Mucosa of rectum (tissue), 2 donors: ENCODE measurements around the gene KANSL3.

Experiments used
- H3K27ac ChIP-seq, 2 donors: one replicate each; pipeline ENCODE4 v1.7.0; 2013; ENCODE audit warnings: inconsistent platforms in 2 of 2, low read depth in 2 of 2, low read length in 2 of 2
- H3K27me3 ChIP-seq, 2 donors: one replicate each; pipeline ENCODE4 v1.7.0; 2013; ENCODE audit warnings: low read length in 2 of 2; ENCODE audit not compliant: control insufficient read depth in 2 of 2, insufficient read depth in 2 of 2
- H3K36me3 ChIP-seq, 2 donors: one replicate each; pipeline ENCODE4 v1.7.0; 2013; ENCODE audit warnings: low read length in 2 of 2; ENCODE audit not compliant: control insufficient read depth in 2 of 2, insufficient read depth in 2 of 2
- H3K4me1 ChIP-seq, 2 donors: one replicate each; pipeline ENCODE4 v1.7.0; 2013; ENCODE audit warnings: low read length in 2 of 2, mild to moderate bottlenecking in 1 of 2; ENCODE audit not compliant: control insufficient read depth in 2 of 2, insufficient read depth in 2 of 2
- H3K4me3 ChIP-seq, 2 donors: one replicate each; pipeline ENCODE4 v1.7.0; 2013; ENCODE audit warnings: low read length in 2 of 2
- H3K9ac ChIP-seq, 2 donors: one replicate each; pipeline ENCODE4 v1.7.0; 2013; ENCODE audit warnings: low read length in 2 of 2, low read depth in 1 of 2, mild to moderate bottlenecking in 1 of 2
- H3K9me3 ChIP-seq, 2 donors: one replicate each; pipeline ENCODE4 v1.7.0; 2013; ENCODE audit warnings: low read length in 2 of 2; ENCODE audit not compliant: control insufficient read depth in 2 of 2
- donor health status: healthy.
- donor health status: Normal muscosa, but diverticular disease.

Gene KANSL3

GRCh38 chr2:96638144-96639121 lies at the start of gene KANSL3:
TSS of gene KANSL3 (minus strand) at chr2:96638312. CDS start at chr2:96637135, 1,177 bp downstream.
- H3K27ac ChIP-seq, result peak within 1 kb of the TSS; percentile 91 to 92
- peaks cover 11 to 16% of the 10 kb centered on the region in 2 donors for H3K4me1 ChIP-seq

GRCh38 chr2:96687266-96687665 lies 49.2 kb upstream of the KANSL3 start:
- Histone ChIP-seq H3K27me3 (no peaks in the 10 kb centered on the region), H3K9ac (no peak overlapping the region), H3K4me1 (no peaks in the 10 kb centered on the region), H3K9me3 (no peaks in the 10 kb centered on the region), H3K27ac (no peak overlapping the region), H3K36me3 (no peaks in the 10 kb centered on the region), H3K4me3 (no peak overlapping the region)

More at GRCh38 chr2:96638144-96639121, at the start of gene KANSL3:
- peaks cover 3 to 15% of the 10 kb centered on the region in 2 donors for H3K36me3 ChIP-seq
- H3K27me3 ChIP-seq, result no peaks in the 10 kb centered on the region
- peak within 1 kb of the TSS; percentile 87 to 90 for H3K9ac ChIP-seq
- H3K9me3 ChIP-seq, result no peaks in the 10 kb centered on the region
- peak within 1 kb of the TSS; percentile 79 to 95 for H3K4me3 ChIP-seq

GRCh38 chr2:96685577-96686459 lies 47.7 kb upstream of the KANSL3 start:
- H3K4me3 ChIP-seq, result no peak overlapping the region
- no peaks in the 10 kb centered on the region for H3K27me3 ChIP-seq
- no peaks in the 10 kb centered on the region for H3K36me3 ChIP-seq
- no peak overlapping the region for H3K27ac ChIP-seq
- no peak overlapping the region for H3K9ac ChIP-seq
- H3K9me3 ChIP-seq, result no peaks in the 10 kb centered on the region
- no peaks in the 10 kb centered on the region for H3K4me1 ChIP-seq

- H3K36me3 ChIP-seq, result no peaks in the 10 kb centered on the region
- H3K9ac ChIP-seq, result no peak overlapping the region
- no peak overlapping the region for H3K4me3 ChIP-seq
- no peaks in the 10 kb centered on the region for H3K9me3 ChIP-seq
- no peaks in the 10 kb centered on the region for H3K27me3 ChIP-seq
- no peak overlapping the region for H3K27ac ChIP-seq
- H3K4me1 ChIP-seq, result peaks cover 0 to 3% of the 10 kb centered on the region in 2 donors
These were observed 46.9 kb upstream of the KANSL3 start for GRCh38 chr2:96684883-96685576.

GRCh38 chr2:96683972-96684820 lies 46.1 kb upstream of the KANSL3 start:
- Histone ChIP-seq H3K4me3 (no peak overlapping the region), H3K9me3 (no peaks in the 10 kb centered on the region), H3K27me3 (no peaks in the 10 kb centered on the region), H3K36me3 (no peaks in the 10 kb centered on the region), H3K9ac (no peak overlapping the region), H3K4me1 (peaks cover 0 to 7% of the 10 kb centered on the region in 2 donors), H3K27ac (no peak overlapping the region)

- Histone ChIP-seq H3K27me3 (no peaks in the 10 kb centered on the region), H3K4me3 (no peak overlapping the region), H3K4me1 (peaks cover 0 to 7% of the 10 kb centered on the region in 2 donors), H3K9me3 (no peaks in the 10 kb centered on the region), H3K9ac (no peak overlapping the region), H3K36me3 (no peaks in the 10 kb centered on the region), H3K27ac (no peak overlapping the region)
These were observed 45.2 kb upstream of the KANSL3 start for GRCh38 chr2:96683307-96683706.

- H3K27ac ChIP-seq, result no peak overlapping the region
- H3K4me3 ChIP-seq, result no peak overlapping the region
- no peak overlapping the region for H3K9ac ChIP-seq
- H3K9me3 ChIP-seq, result no peaks in the 10 kb centered on the region
- no peaks in the 10 kb centered on the region for H3K27me3 ChIP-seq
- H3K36me3 ChIP-seq, result no peaks in the 10 kb centered on the region
- peaks cover 0 to 7% of the 10 kb centered on the region in 2 donors for H3K4me1 ChIP-seq
These were observed 43.4 kb upstream of the KANSL3 start for GRCh38 chr2:96681540-96681939.

- H3K9me3 ChIP-seq, result no peaks in the 10 kb centered on the region
- no peaks in the 10 kb centered on the region for H3K27me3 ChIP-seq
- H3K36me3 ChIP-seq, result no peaks in the 10 kb centered on the region
- no peak overlapping the region for H3K9ac ChIP-seq
- H3K27ac ChIP-seq, result no peak overlapping the region
- H3K4me1 ChIP-seq, result peaks cover 0 to 7% of the 10 kb centered on the region in 2 donors
- H3K4me3 ChIP-seq, result no peak overlapping the region
These were observed 42.5 kb upstream of the KANSL3 start for GRCh38 chr2:96680561-96681141.

GRCh38 chr2:96679848-96680247 lies 41.7 kb upstream of the KANSL3 start:
- no peak overlapping the region for H3K4me3 ChIP-seq
- no peak overlapping the region for H3K27ac ChIP-seq
- H3K9me3 ChIP-seq, result no peaks in the 10 kb centered on the region
- no peak overlapping the region for H3K9ac ChIP-seq
- no peaks in the 10 kb centered on the region for H3K27me3 ChIP-seq
- H3K4me1 ChIP-seq, result peaks cover 0 to 7% of the 10 kb centered on the region in 2 donors
- no peaks in the 10 kb centered on the region for H3K36me3 ChIP-seq
